T-helper 1 cell treated with Interleukin-12 subunit alpha and Interleukin-12 subunit beta and Interleukin-4 antibody, amounts not matched to agents 30 μg/mL and 1 μg/mL, for 36 hours (primary cell): ENCODE data around the gene USP28.

Experiments
- H3K27ac Mint-ChIP-seq: one replicate; pipeline ENCODE4 v1.8.0; 2021; ENCODE audit warnings: mild to moderate bottlenecking, mixed read lengths
- H3K27me3 Mint-ChIP-seq: one replicate; pipeline ENCODE4 v1.8.0; 2021; ENCODE audit warnings: low read depth, mixed read lengths
- H3K36me3 Mint-ChIP-seq: one replicate; pipeline ENCODE4 v1.8.0; 2021; ENCODE audit warnings: low read depth, mixed read lengths
- H3K4me1 Mint-ChIP-seq: one replicate; pipeline ENCODE4 v1.8.0; 2021; ENCODE audit warnings: low read depth, mixed read lengths
- H3K4me3 Mint-ChIP-seq: one replicate; pipeline ENCODE4 v1.8.0; 2021; ENCODE audit warnings: mild to moderate bottlenecking, moderate library complexity, mixed read lengths
- H3K9me3 Mint-ChIP-seq: one replicate; pipeline ENCODE4 v1.8.0; 2021; ENCODE audit warnings: mixed read lengths

The USP28 gene

GRCh38 chr11:113867843-113868503 lies 7.4 kb downstream of the USP28 start:
- H3K27me3 Mint-ChIP-seq = no peaks in the 10 kb centered on the region
- H3K36me3 Mint-ChIP-seq = peaks cover 43% of the 10 kb centered on the region
- peaks cover 40% of the 10 kb centered on the region for H3K4me1 Mint-ChIP-seq
- peak overlapping the region; percentile 52 for H3K27ac Mint-ChIP-seq
- H3K4me3 Mint-ChIP-seq = no peak overlapping the region
- no peaks in the 10 kb centered on the region for H3K9me3 Mint-ChIP-seq

DNA sequence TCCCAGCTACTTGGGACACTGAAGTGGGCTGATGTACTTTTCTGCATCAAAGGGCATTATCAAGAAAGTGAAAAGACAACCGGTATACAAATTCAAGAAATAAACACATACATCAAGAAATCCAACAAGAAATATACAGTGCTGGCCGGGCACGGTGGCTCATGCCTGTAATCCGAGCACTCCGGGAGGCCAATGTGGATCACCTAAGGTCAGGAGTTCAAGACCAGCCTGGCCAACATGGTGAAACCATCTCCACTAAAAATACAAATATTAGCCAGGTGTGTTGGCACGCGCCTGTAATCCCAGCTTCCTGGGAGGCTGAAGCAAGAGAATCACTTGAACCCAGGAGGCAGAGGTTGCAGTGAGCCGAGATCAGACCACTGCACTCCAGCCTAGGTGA lies 9.5 kb downstream of the USP28 start:
- H3K4me3 Mint-ChIP-seq = no peak overlapping the region
- H3K27ac Mint-ChIP-seq = no peak overlapping the region

GRCh38 chr11:113864410-113864809 lies 11.0 kb downstream of the USP28 start:
- Mint-ChIP-seq H3K27me3 (no peaks in the 10 kb centered on the region), H3K4me3 (no peak overlapping the region), H3K27ac (no peak overlapping the region), H3K36me3 (peaks cover 46% of the 10 kb centered on the region), H3K9me3 (no peaks in the 10 kb centered on the region), H3K4me1 (peaks cover 43% of the 10 kb centered on the region)

More for the DNA sequence above, 9.5 kb downstream of the USP28 start:
- H3K4me1 Mint-ChIP-seq = peaks cover 37% of the 10 kb centered on the region
- H3K27me3 Mint-ChIP-seq = no peaks in the 10 kb centered on the region
- no peaks in the 10 kb centered on the region for H3K9me3 Mint-ChIP-seq
- H3K36me3 Mint-ChIP-seq = peaks cover 44% of the 10 kb centered on the region

- Mint-ChIP-seq H3K4me3 (peak overlapping the region; percentile 2), H3K27ac (peak overlapping the region; percentile 74), H3K4me1 (peaks cover 32% of the 10 kb centered on the region), H3K36me3 (peaks cover 41% of the 10 kb centered on the region), H3K9me3 (no peaks in the 10 kb centered on the region), H3K27me3 (no peaks in the 10 kb centered on the region)
Measured at GRCh38 chr11:113862435-113862834, 12.9 kb downstream of the USP28 start.

DNA sequence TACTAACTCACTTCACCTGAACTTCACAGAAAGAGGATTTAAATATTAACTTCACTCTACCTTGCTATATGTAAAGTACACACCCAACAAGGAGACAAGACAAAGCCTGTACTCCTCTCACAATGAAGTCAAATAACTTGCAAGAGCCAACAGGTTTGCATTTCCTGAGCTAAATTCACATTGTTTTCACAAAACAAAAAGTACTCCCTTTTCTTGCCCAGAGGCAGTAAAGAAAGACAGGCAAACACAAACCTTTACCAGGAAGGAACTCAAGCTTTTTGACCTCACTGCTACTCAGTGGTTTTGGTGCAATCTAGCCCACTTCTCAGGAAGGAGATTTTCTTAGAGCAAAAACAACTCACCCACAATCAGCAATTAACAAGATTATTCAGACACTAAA lies 15.7 kb downstream of the USP28 start:
- H3K36me3 Mint-ChIP-seq = peaks cover 24% of the 10 kb centered on the region
- H3K27me3 Mint-ChIP-seq = no peaks in the 10 kb centered on the region
- peaks cover 28% of the 10 kb centered on the region for H3K4me1 Mint-ChIP-seq
- no peaks in the 10 kb centered on the region for H3K9me3 Mint-ChIP-seq
- peak overlapping the region; percentile 86 for H3K27ac Mint-ChIP-seq
- H3K4me3 Mint-ChIP-seq = peak overlapping the region; percentile 63

GRCh38 chr11:113856966-113857759 lies 18.2 kb downstream of the USP28 start:
- Mint-ChIP-seq H3K4me3 (no peak overlapping the region), H3K4me1 (peaks cover 23% of the 10 kb centered on the region)

DNA sequence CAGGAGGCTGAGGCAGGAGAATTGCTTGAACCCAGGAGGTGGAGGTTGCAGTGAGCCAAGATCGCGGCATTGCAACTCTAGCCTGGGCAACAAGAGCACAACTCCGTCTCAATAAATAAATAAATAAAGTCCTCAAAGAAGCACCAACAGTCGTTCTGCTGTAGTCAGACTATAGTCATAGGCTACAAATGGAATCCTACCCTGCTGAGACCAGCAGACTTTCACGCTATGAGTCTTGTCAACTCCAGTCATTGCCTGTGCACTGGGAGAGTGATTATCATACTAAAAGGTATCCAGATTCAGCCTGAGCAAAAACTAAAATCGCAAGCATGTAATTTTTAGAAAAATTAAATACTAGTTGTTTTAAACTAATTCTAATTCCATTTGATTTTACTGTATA lies 19.6 kb downstream of the USP28 start:
- Mint-ChIP-seq H3K36me3 (peaks cover 20% of the 10 kb centered on the region), H3K27me3 (no peaks in the 10 kb centered on the region), H3K4me3 (no peak overlapping the region), H3K4me1 (peaks cover 16% of the 10 kb centered on the region), H3K9me3 (no peaks in the 10 kb centered on the region), H3K27ac (peak overlapping the region; percentile 36)

More at GRCh38 chr11:113856966-113857759, 18.2 kb downstream of the USP28 start:
- no peak overlapping the region for H3K27ac Mint-ChIP-seq
- peaks cover 17% of the 10 kb centered on the region for H3K36me3 Mint-ChIP-seq
- no peaks in the 10 kb centered on the region for H3K27me3 Mint-ChIP-seq
- no peaks in the 10 kb centered on the region for H3K9me3 Mint-ChIP-seq

GRCh38 chr11:113850188-113850587 lies 25.2 kb downstream of the USP28 start:
- no peaks in the 10 kb centered on the region for H3K27me3 Mint-ChIP-seq
- H3K4me1 Mint-ChIP-seq = peaks cover 5% of the 10 kb centered on the region
- no peaks in the 10 kb centered on the region for H3K9me3 Mint-ChIP-seq
- no peak overlapping the region for H3K4me3 Mint-ChIP-seq
- no peak overlapping the region for H3K27ac Mint-ChIP-seq
- peaks cover 46% of the 10 kb centered on the region for H3K36me3 Mint-ChIP-seq

DNA sequence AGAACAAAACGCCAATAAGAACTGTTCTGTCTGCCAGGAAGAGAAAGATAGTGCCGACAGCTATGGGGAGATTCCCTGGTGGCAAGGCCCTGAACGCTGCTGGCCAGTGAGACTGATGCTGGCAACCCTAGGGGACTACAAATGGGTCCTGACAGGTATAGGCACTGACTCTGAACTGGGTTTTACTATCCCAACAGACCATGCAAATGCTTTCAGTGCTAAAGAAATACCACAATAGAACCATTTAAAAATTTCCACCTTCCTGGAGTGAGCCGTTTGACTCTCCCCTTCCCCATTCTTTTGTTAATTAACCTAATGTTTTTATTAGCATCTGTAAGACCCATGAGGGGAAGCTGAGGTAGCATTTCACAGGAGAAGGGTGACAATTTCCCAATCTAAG lies 25.7 kb downstream of the USP28 start:
- Mint-ChIP-seq H3K4me3 (no peak overlapping the region), H3K9me3 (no peaks in the 10 kb centered on the region), H3K4me1 (peaks cover 5% of the 10 kb centered on the region), H3K27me3 (no peaks in the 10 kb centered on the region), H3K36me3 (peaks cover 46% of the 10 kb centered on the region), H3K27ac (no peak overlapping the region)

- no peaks in the 10 kb centered on the region for H3K9me3 Mint-ChIP-seq
- no peaks in the 10 kb centered on the region for H3K27me3 Mint-ChIP-seq
- H3K36me3 Mint-ChIP-seq = peaks cover 50% of the 10 kb centered on the region
- no peak overlapping the region for H3K27ac Mint-ChIP-seq
- H3K4me3 Mint-ChIP-seq = no peak overlapping the region
- H3K4me1 Mint-ChIP-seq = peaks cover 3% of the 10 kb centered on the region
Measured at GRCh38 chr11:113847580-113847979, 27.8 kb downstream of the USP28 start.

DNA sequence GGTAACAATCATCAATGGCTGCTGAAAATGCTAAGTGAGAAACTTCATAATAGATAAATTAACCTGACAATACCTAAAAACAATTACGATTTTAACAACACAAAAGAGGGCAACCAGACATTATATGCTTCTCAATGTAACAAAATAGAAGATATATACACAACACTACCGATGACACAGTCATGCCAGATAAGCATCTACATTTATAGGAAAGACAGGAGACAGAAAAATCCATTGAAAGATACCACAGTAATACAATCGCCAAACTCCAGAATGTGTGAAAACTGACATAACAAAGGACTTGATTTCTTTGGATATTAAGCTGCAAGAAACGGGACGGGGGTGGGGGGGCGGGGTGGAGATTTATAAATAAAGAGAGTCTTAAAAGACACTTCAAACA lies 28.3 kb downstream of the USP28 start:
- peaks cover 3% of the 10 kb centered on the region for H3K4me1 Mint-ChIP-seq
- H3K36me3 Mint-ChIP-seq = peaks cover 48% of the 10 kb centered on the region
- H3K27me3 Mint-ChIP-seq = no peaks in the 10 kb centered on the region
- H3K27ac Mint-ChIP-seq = no peak overlapping the region
- H3K9me3 Mint-ChIP-seq = no peaks in the 10 kb centered on the region
- no peak overlapping the region for H3K4me3 Mint-ChIP-seq

DNA sequence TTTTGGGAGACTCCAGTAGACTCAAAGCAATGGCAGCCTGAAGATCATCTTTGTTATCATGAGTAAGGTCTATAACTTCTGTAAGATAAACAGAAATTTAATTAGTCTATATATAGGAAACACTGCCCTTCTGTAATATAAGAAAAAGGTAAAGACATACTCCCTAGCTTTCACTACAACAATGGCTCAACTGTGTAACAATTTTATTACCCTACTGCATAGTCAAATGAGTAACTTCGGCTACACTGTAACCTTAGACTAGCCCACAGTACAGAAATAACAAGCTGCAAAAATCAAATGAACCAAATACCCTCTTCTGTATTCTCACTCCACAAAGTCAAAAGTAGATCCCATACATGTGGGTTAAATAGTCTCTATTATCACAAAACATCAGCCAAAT lies 33.7 kb downstream of the USP28 start:
- H3K4me1 Mint-ChIP-seq = peaks cover 14% of the 10 kb centered on the region
- peak overlapping the region; percentile 65 for H3K4me3 Mint-ChIP-seq
- H3K27me3 Mint-ChIP-seq = no peaks in the 10 kb centered on the region
- no peaks in the 10 kb centered on the region for H3K9me3 Mint-ChIP-seq
- peak overlapping the region; percentile 81 for H3K27ac Mint-ChIP-seq
- H3K36me3 Mint-ChIP-seq = peaks cover 30% of the 10 kb centered on the region

DNA sequence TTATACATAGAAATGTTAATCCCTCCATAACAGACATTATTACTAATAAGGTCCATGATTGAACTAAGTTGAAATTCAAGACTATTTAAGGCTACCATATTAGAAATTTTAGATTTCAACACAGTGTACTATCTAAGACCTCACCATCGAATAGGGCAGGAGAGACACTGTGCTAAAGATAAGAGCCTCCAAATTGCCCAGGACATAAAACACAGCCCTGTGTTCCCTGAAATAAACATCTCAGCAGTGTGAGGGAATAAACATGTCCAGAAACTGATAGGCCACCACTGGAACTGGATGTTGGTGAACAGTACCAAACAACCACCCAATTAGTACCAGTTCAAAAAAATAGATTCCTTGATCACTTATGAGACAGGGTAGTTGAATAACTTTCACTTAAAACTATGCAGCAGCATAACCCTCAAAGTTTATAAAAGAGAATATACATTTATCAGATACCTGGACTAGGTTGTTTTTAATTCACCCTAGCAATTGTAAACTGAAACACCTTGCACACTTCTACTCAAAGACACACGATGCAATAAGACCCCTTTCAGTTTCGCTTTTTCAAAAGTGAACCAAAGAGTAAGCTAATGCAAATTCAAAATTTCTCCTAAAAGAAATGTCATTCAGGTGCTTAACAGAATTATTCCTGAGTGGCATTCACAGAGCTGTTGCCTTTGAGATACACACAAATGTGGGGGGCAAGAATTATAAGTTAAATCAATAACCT lies 34.3 kb downstream of the USP28 start:
- peaks cover 28% of the 10 kb centered on the region for H3K36me3 Mint-ChIP-seq
- H3K4me1 Mint-ChIP-seq = peaks cover 14% of the 10 kb centered on the region
- peak overlapping the region; percentile 65 for H3K4me3 Mint-ChIP-seq
- no peaks in the 10 kb centered on the region for H3K9me3 Mint-ChIP-seq
- no peaks in the 10 kb centered on the region for H3K27me3 Mint-ChIP-seq
- H3K27ac Mint-ChIP-seq = peak overlapping the region; percentile 81

DNA sequence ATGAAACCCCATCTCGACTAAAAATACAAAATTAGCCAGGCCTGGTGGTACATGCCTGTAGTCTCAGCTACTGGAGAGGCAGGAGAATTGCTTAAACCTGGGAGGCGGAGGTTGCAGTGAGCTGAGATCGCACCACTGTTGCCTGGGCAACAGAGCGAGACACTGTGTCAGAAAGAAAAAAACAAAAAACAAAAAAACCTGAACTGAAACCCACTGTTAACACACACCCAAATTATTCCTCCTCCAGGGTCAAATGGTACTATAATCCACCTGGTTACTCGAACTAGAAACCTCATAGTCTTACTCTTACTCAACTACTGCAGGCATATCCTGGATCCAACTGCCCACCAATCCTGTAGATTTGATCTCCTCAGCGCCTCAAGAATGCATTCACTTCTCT lies 35.5 kb downstream of the USP28 start:
- H3K4me1 Mint-ChIP-seq = peaks cover 14% of the 10 kb centered on the region
- peaks cover 24% of the 10 kb centered on the region for H3K36me3 Mint-ChIP-seq
- peak overlapping the region; percentile 18 for H3K27ac Mint-ChIP-seq
- no peak overlapping the region for H3K4me3 Mint-ChIP-seq
- no peaks in the 10 kb centered on the region for H3K27me3 Mint-ChIP-seq
- no peaks in the 10 kb centered on the region for H3K9me3 Mint-ChIP-seq
